Peyer's patch (tissue), 4 donors: ENCODE results near the gene SCYL1.

Source experiments
- CTCF ChIP-seq, 6 experiments: fragments of 450-650 bp in 4 of 6; fragments of 200-600 bp in 2 of 6; sonication (generic) in 1 of 6; IDR thresholded peaks; one replicate each; pipeline ENCODE4 v1.5.1; 2017 to 2019; ENCODE audit warnings: antibody characterized with exemption in 6 of 6, mild to moderate bottlenecking in 3 of 6, moderate library complexity in 1 of 6
- POLR2A ChIP-seq, 2 donors: fragments of 450-650 bp; IDR thresholded peaks; one replicate each; pipeline ENCODE4 v1.5.1; 2017; ENCODE audit warnings: antibody characterized with exemption in 2 of 2, mild to moderate bottlenecking in 2 of 2, moderate library complexity in 2 of 2

GRCh38 chr11:65578667-65579066, 53.8 kb downstream of the SCYL1 start:
- TF ChIP-seq CTCF (IDR thresholded peaks at IDR 0.05) = no peak
- TF ChIP-seq POLR2A (IDR thresholded peaks at IDR 0.05) = no peak
